Stimulated activated naive B cell treated with anti-CD40 and anti-IgM and Interleukin-4, amounts not matched to agents 10 μg/mL and 1 μg/mL and 100 μg/mL, for 72 hours (primary cell): ENCODE measurements around the gene LAMA1.

ENCODE experiments used
- ATAC-seq, 2 donors: fragments of 150-1000 bp; cut with Tn5 transposase; replicated peaks; 2 replicates each; pipeline ENCODE4 v1.10.0; 2021; ENCODE audit warnings: moderate library complexity in 1 of 2
- DNase-seq: peaks from one replicate; pipeline ENCODE4 v3.0.0; 2021
- H3K27ac Mint-ChIP-seq: one replicate; pipeline ENCODE4 v1.8.0; 2022; ENCODE audit warnings: mild to moderate bottlenecking, mixed read lengths
- H3K27me3 Mint-ChIP-seq, 2 donors: one replicate each; pipeline ENCODE4 v1.8.0; 2022; ENCODE audit warnings: mixed read lengths in 2 of 2
- H3K36me3 Mint-ChIP-seq, 2 donors: one replicate each; pipeline ENCODE4 v1.8.0; 2022; ENCODE audit warnings: mixed read lengths in 2 of 2, mild to moderate bottlenecking in 1 of 2
- H3K4me1 Mint-ChIP-seq, 2 donors: one replicate each; pipeline ENCODE4 v1.8.0; 2022; ENCODE audit warnings: mixed read lengths in 2 of 2, mild to moderate bottlenecking in 1 of 2
- H3K4me3 Mint-ChIP-seq, 2 donors: one replicate each; pipeline ENCODE4 v1.8.0; 2022; ENCODE audit warnings: mild to moderate bottlenecking in 2 of 2, mixed read lengths in 2 of 2, moderate library complexity in 1 of 2
- H3K9me3 Mint-ChIP-seq, 2 donors: one replicate each; pipeline ENCODE4 v1.8.0; 2022; ENCODE audit warnings: mixed read lengths in 2 of 2, mild to moderate bottlenecking in 1 of 2

LAMA1 gene

GRCh38 chr18:7084080-7085065 lies 33.2 kb downstream of the LAMA1 start:
- Mint-ChIP-seq H3K27me3 (no peaks in the 10 kb centered on the region), H3K27ac (no peak overlapping the region), H3K4me3 (no peak overlapping the region), H3K4me1 (no peaks in the 10 kb centered on the region), H3K36me3 (no peaks in the 10 kb centered on the region), H3K9me3 (peaks cover 0 to under 1% of the 10 kb centered on the region in 2 donors)
- ATAC-seq (no peak), DNase-seq (no peak)

GRCh38 chr18:7082671-7083070 lies 34.9 kb downstream of the LAMA1 start:
- DNase-seq (no peak), ATAC-seq (no peak)
- Mint-ChIP-seq H3K4me1 (no peaks in the 10 kb centered on the region), H3K4me3 (no peak overlapping the region), H3K36me3 (no peaks in the 10 kb centered on the region), H3K27ac (no peak overlapping the region), H3K27me3 (no peaks in the 10 kb centered on the region), H3K9me3 (peaks cover 0 to 4% of the 10 kb centered on the region in 2 donors)

GRCh38 chr18:7079231-7079630 lies 38.4 kb downstream of the LAMA1 start:
- DNase-seq (no peak), ATAC-seq (no peak)
- no peak overlapping the region for H3K27ac Mint-ChIP-seq
- no peaks in the 10 kb centered on the region for H3K4me1 Mint-ChIP-seq
- H3K9me3 Mint-ChIP-seq = peaks cover 0 to 4% of the 10 kb centered on the region in 2 donors
- no peaks in the 10 kb centered on the region for H3K36me3 Mint-ChIP-seq
- H3K27me3 Mint-ChIP-seq = no peaks in the 10 kb centered on the region
- no peak overlapping the region for H3K4me3 Mint-ChIP-seq

GRCh38 chr18:7072593-7072992 lies 45.0 kb downstream of the LAMA1 start:
- ATAC-seq (no peak), DNase-seq (no peak)
- H3K27me3 Mint-ChIP-seq = no peaks in the 10 kb centered on the region
- no peak overlapping the region for H3K4me3 Mint-ChIP-seq
- H3K27ac Mint-ChIP-seq = no peak overlapping the region
- no peaks in the 10 kb centered on the region for H3K9me3 Mint-ChIP-seq
- no peaks in the 10 kb centered on the region for H3K36me3 Mint-ChIP-seq
- H3K4me1 Mint-ChIP-seq = no peaks in the 10 kb centered on the region

GRCh38 chr18:7071600-7071999 lies 46.0 kb downstream of the LAMA1 start:
- DNase-seq (no peak), ATAC-seq (no peak)
- H3K27ac Mint-ChIP-seq = no peak overlapping the region
- no peaks in the 10 kb centered on the region for H3K36me3 Mint-ChIP-seq
- no peaks in the 10 kb centered on the region for H3K27me3 Mint-ChIP-seq
- no peak overlapping the region for H3K4me3 Mint-ChIP-seq
- no peaks in the 10 kb centered on the region for H3K9me3 Mint-ChIP-seq
- H3K4me1 Mint-ChIP-seq = no peaks in the 10 kb centered on the region

- no peaks in the 10 kb centered on the region for H3K36me3 Mint-ChIP-seq
- H3K4me1 Mint-ChIP-seq = no peaks in the 10 kb centered on the region
Measured at GRCh38 chr18:7070466-7070865, 47.1 kb downstream of the LAMA1 start.

GRCh38 chr18:7068871-7069590 lies 48.6 kb downstream of the LAMA1 start:
- H3K27ac Mint-ChIP-seq = no peak overlapping the region
- no peaks in the 10 kb centered on the region for H3K9me3 Mint-ChIP-seq
- DNase-seq (no peak), ATAC-seq (no peak)
- H3K4me3 Mint-ChIP-seq = no peak overlapping the region
- H3K4me1 Mint-ChIP-seq = no peaks in the 10 kb centered on the region
- H3K36me3 Mint-ChIP-seq = no peaks in the 10 kb centered on the region
- H3K27me3 Mint-ChIP-seq = no peaks in the 10 kb centered on the region

More at GRCh38 chr18:7070466-7070865, 47.1 kb downstream of the LAMA1 start:
- no peak overlapping the region for H3K4me3 Mint-ChIP-seq
- DNase-seq (no peak), ATAC-seq (no peak)
- H3K27ac Mint-ChIP-seq = no peak overlapping the region
- no peaks in the 10 kb centered on the region for H3K9me3 Mint-ChIP-seq
- no peaks in the 10 kb centered on the region for H3K27me3 Mint-ChIP-seq

GRCh38 chr18:7066965-7067555 lies 50.5 kb downstream of the LAMA1 start:
- H3K4me3 Mint-ChIP-seq = no peak overlapping the region
- H3K4me1 Mint-ChIP-seq = no peaks in the 10 kb centered on the region
- H3K9me3 Mint-ChIP-seq = no peaks in the 10 kb centered on the region
- no peak overlapping the region for H3K27ac Mint-ChIP-seq
- DNase-seq (no peak), ATAC-seq (no peak)
- no peaks in the 10 kb centered on the region for H3K27me3 Mint-ChIP-seq
- no peaks in the 10 kb centered on the region for H3K36me3 Mint-ChIP-seq

GRCh38 chr18:7065736-7066135 lies 51.9 kb downstream of the LAMA1 start:
- H3K27me3 Mint-ChIP-seq = no peaks in the 10 kb centered on the region
- H3K27ac Mint-ChIP-seq = no peak overlapping the region
- ATAC-seq (no peak), DNase-seq (no peak)
- H3K4me3 Mint-ChIP-seq = no peak overlapping the region
- no peaks in the 10 kb centered on the region for H3K9me3 Mint-ChIP-seq
- H3K36me3 Mint-ChIP-seq = no peaks in the 10 kb centered on the region
- H3K4me1 Mint-ChIP-seq = no peaks in the 10 kb centered on the region

- no peak for ATAC-seq
- Mint-ChIP-seq H3K9me3 (no peaks in the 10 kb centered on the region), H3K36me3 (no peaks in the 10 kb centered on the region), H3K27me3 (no peaks in the 10 kb centered on the region), H3K4me1 (no peaks in the 10 kb centered on the region), H3K27ac (no peak overlapping the region), H3K4me3 (no peak overlapping the region)
- DNase-seq = no peak
Measured at GRCh38 chr18:7064346-7064745, 53.3 kb downstream of the LAMA1 start.

- Mint-ChIP-seq H3K36me3 (no peaks in the 10 kb centered on the region), H3K27ac (no peak overlapping the region)
Measured at GRCh38 chr18:7062811-7063210, 54.8 kb downstream of the LAMA1 start.

GRCh38 chr18:7062236-7062635 lies 55.4 kb downstream of the LAMA1 start:
- no peak overlapping the region for H3K4me3 Mint-ChIP-seq
- H3K4me1 Mint-ChIP-seq = no peaks in the 10 kb centered on the region
- no peaks in the 10 kb centered on the region for H3K36me3 Mint-ChIP-seq
- H3K27ac Mint-ChIP-seq = no peak overlapping the region
- DNase-seq = no peak
- no peaks in the 10 kb centered on the region for H3K9me3 Mint-ChIP-seq
- no peaks in the 10 kb centered on the region for H3K27me3 Mint-ChIP-seq
- no peak for ATAC-seq

More at GRCh38 chr18:7062811-7063210, 54.8 kb downstream of the LAMA1 start:
- Mint-ChIP-seq H3K4me1 (no peaks in the 10 kb centered on the region), H3K27me3 (no peaks in the 10 kb centered on the region), H3K9me3 (no peaks in the 10 kb centered on the region), H3K4me3 (no peak overlapping the region)
- no peak for ATAC-seq
- DNase-seq = no peak

GRCh38 chr18:7059276-7059675 lies 58.3 kb downstream of the LAMA1 start:
- Mint-ChIP-seq H3K27me3 (no peaks in the 10 kb centered on the region), H3K4me3 (no peak overlapping the region), H3K4me1 (no peaks in the 10 kb centered on the region), H3K9me3 (no peaks in the 10 kb centered on the region), H3K27ac (no peak overlapping the region), H3K36me3 (no peaks in the 10 kb centered on the region)
- ATAC-seq (no peak), DNase-seq (no peak)

GRCh38 chr18:7056026-7056425 lies 61.6 kb downstream of the LAMA1 start:
- Mint-ChIP-seq H3K9me3 (no peaks in the 10 kb centered on the region), H3K27ac (no peak overlapping the region), H3K4me1 (no peaks in the 10 kb centered on the region), H3K4me3 (no peak overlapping the region), H3K27me3 (no peaks in the 10 kb centered on the region), H3K36me3 (no peaks in the 10 kb centered on the region)
- DNase-seq (no peak), ATAC-seq (no peak)
